NT2/D1 (cell line): ENCODE data around the gene NRCAM.

Source experiments
- SUZ12 ChIP-seq: IDR thresholded peaks from 2 replicates; pipeline ENCODE4 v1.6.1; 2011; ENCODE audit not compliant: insufficient read length, insufficient read depth; ENCODE audit errors: extremely low read depth
- YY1 ChIP-seq: IDR thresholded peaks from 2 replicates; pipeline ENCODE4 v1.6.1; 2011; ENCODE audit not compliant: insufficient read length, insufficient read depth

GRCh38 chr7:108322925-108323832, 133.1 kb downstream of the NRCAM start:
- TF ChIP-seq SUZ12 (no peak), YY1 (no peak)
